Activated CD8-positive, alpha-beta memory T cell treated with anti-CD3 and anti-CD28 coated beads, Interleukin-2, amount 10 ng/mL, durations not matched to agents 7 days and 5 days (primary cell): ENCODE data around the gene POLL. TPM values are rescaled to one million over a fixed set of nuclear protein-coding genes. Genes with fewer than 3 reads are reported as not detected.
"Not testable (repeated sequence)": the region's sequence is repeated elsewhere in the genome, so short reads cannot be mapped to it uniquely, and the experiment has no call there.

Experiments used
- ATAC-seq: fragments of 150-1000 bp; cut with Tn5 transposase; one replicate; pipeline ENCODE4 v1.10.0; 2021; ENCODE audit warnings: moderate library complexity
- CTCF ChIA-PET: fragments of 350-600 bp; sonication (Branson Sonifier 250); formaldehyde crosslinking; loops from one replicate; lab custom pipeline; 2021; ENCODE audit warnings: antibody characterized with exemption; lab: Charles Lee
- DNase-seq: peaks from one replicate; pipeline ENCODE4 v3.0.0-alpha.2; 2020
- H3K27ac Mint-ChIP-seq: one replicate; pipeline ENCODE4 v1.8.0; 2021; ENCODE audit warnings: mild to moderate bottlenecking, mixed read lengths
- H3K27me3 Mint-ChIP-seq: one replicate; pipeline ENCODE4 v1.8.0; 2021; ENCODE audit warnings: mixed read lengths
- H3K36me3 Mint-ChIP-seq: one replicate; pipeline ENCODE4 v1.8.0; 2021; ENCODE audit warnings: mild to moderate bottlenecking, mixed read lengths
- H3K4me1 Mint-ChIP-seq: one replicate; pipeline ENCODE4 v1.8.0; 2021; ENCODE audit warnings: mixed read lengths
- H3K4me3 Mint-ChIP-seq: one replicate; pipeline ENCODE4 v1.8.0; 2021; ENCODE audit warnings: mild to moderate bottlenecking, moderate library complexity, mixed read lengths
- H3K9me3 Mint-ChIP-seq: one replicate; pipeline ENCODE4 v1.8.0; 2022; ENCODE audit warnings: low read depth, mixed read lengths
- total RNA-seq, 2 experiments: library from RNA; stranded (reverse); gene quantifications; one replicate each; pipeline ENCODE4 v1.2.3, GENCODE V29; 2021

Gene POLL
- total RNA-seq, 2 experiments from 2014 or later: 30.5 to 34.1 TPM

GRCh38 chr10:101601541-101601940 lies 13.5 kb upstream of the POLL start:
- Mint-ChIP-seq H3K4me3 (no peak overlapping the region), H3K4me1 (no peaks in the 10 kb centered on the region), H3K27me3 (no peaks in the 10 kb centered on the region), H3K9me3 (no peaks in the 10 kb centered on the region), H3K36me3 (peaks cover 2% of the 10 kb centered on the region), H3K27ac (no peak overlapping the region)
- CTCF ChIA-PET: interaction anchor here (0.5 to 13.8 kb wide), 7 partner anchors 11 to 239 kb away, joined by 3 to 198 read pairs (median 7); partner anchors contain the start of genes DPCD, NPM3 and POLL
- no peak for DNase-seq
- no peak for ATAC-seq

GRCh38 chr10:101597091-101597900 lies 9.2 kb upstream of the POLL start:
- Mint-ChIP-seq H3K4me1 (no peaks in the 10 kb centered on the region), H3K4me3 (no peak overlapping the region), H3K9me3 (no peaks in the 10 kb centered on the region), H3K36me3 (no peaks in the 10 kb centered on the region), H3K27ac (no peak overlapping the region), H3K27me3 (no peaks in the 10 kb centered on the region)
- CTCF ChIA-PET: interaction anchor here (1.4 to 13.8 kb wide), 4 partner anchors 14 to 184 kb away, joined by 3 to 198 read pairs (median 8); partner anchors contain the start of gene NPM3
- DNase-seq (no peak), ATAC-seq (no peak)

GRCh38 chr10:101595591-101596433 lies 7.8 kb upstream of the POLL start:
- Mint-ChIP-seq H3K4me1 (no peaks in the 10 kb centered on the region), H3K9me3 (no peaks in the 10 kb centered on the region), H3K4me3 (no peak overlapping the region), H3K36me3 (no peaks in the 10 kb centered on the region), H3K27ac (no peak overlapping the region), H3K27me3 (no peaks in the 10 kb centered on the region)
- CTCF ChIA-PET: interaction anchor here (1.0 to 2.4 kb wide), 3 partner anchors 12 to 185 kb away, joined by 3 to 11 read pairs (median 3); no protein-coding TSS in a partner anchor
- ATAC-seq: no peak
- DNase-seq: no peak

- not testable (repeated sequence) for H3K27ac Mint-ChIP-seq, H3K4me1 Mint-ChIP-seq, H3K9me3 Mint-ChIP-seq, ATAC-seq, H3K36me3 Mint-ChIP-seq, DNase-seq, H3K27me3 Mint-ChIP-seq, H3K4me3 Mint-ChIP-seq
- CTCF ChIA-PET: interaction anchor here (1.7 to 5.7 kb wide), 2 partner anchors 10 to 24 kb away, joined by 3 to 36 read pairs; no protein-coding TSS in a partner anchor
Observed at GRCh38 chr10:101593331-101593730, 5.3 kb upstream of the POLL start.

- DNase-seq: no peak
- no peak overlapping the region for H3K27ac Mint-ChIP-seq
Observed at GRCh38 chr10:101588879-101589278, 822 bp upstream of the POLL start.

GRCh38 chr10:101585841-101586240 lies 2.2 kb downstream of the POLL start:
- no peak for ATAC-seq
- peaks cover 18% of the 10 kb centered on the region for H3K4me1 Mint-ChIP-seq
- H3K4me3 Mint-ChIP-seq: no peak overlapping the region
- no peak overlapping the region for H3K27ac Mint-ChIP-seq
- H3K36me3 Mint-ChIP-seq: peaks cover 5% of the 10 kb centered on the region
- CTCF ChIA-PET: interaction anchor here (1.4 to 3.1 kb wide), 4 partner anchors 10 to 195 kb away, joined by 4 to 13 read pairs (median 7); no protein-coding TSS in a partner anchor
- no peaks in the 10 kb centered on the region for H3K27me3 Mint-ChIP-seq
- no peaks in the 10 kb centered on the region for H3K9me3 Mint-ChIP-seq
- no peak for DNase-seq

More at GRCh38 chr10:101588879-101589278, 822 bp upstream of the POLL start:
- no peak for ATAC-seq
- no peaks in the 10 kb centered on the region for H3K9me3 Mint-ChIP-seq
- peak overlapping the region; percentile 93 for H3K4me3 Mint-ChIP-seq
- H3K36me3 Mint-ChIP-seq: peaks cover 5% of the 10 kb centered on the region
- no peaks in the 10 kb centered on the region for H3K27me3 Mint-ChIP-seq
- CTCF ChIA-PET: interaction anchor here (3.0 to 5.7 kb wide), 2 partner anchors 15 to 193 kb away, joined by 27 to 36 read pairs; partner anchors contain the start of gene NPM3
- H3K4me1 Mint-ChIP-seq: peaks cover 18% of the 10 kb centered on the region

GRCh38 chr10:101580486-101581399 lies 7.3 kb downstream of the POLL start:
- Mint-ChIP-seq H3K27ac (no peak overlapping the region), H3K9me3 (no peaks in the 10 kb centered on the region), H3K4me1 (peaks cover 3% of the 10 kb centered on the region), H3K36me3 (peaks cover 2% of the 10 kb centered on the region), H3K4me3 (no peak overlapping the region), H3K27me3 (no peaks in the 10 kb centered on the region)
- CTCF ChIA-PET: interaction anchor here (3.3 kb wide), 1 partner anchor 10 kb away, joined by 19 read pairs; no protein-coding TSS in a partner anchor
- DNase-seq: no peak
- no peak for ATAC-seq

- H3K4me3 Mint-ChIP-seq: no peak overlapping the region
Observed at GRCh38 chr10:101579516-101579870, 8.6 kb downstream of the POLL start.

GRCh38 chr10:101578803-101579515 lies 9.1 kb downstream of the POLL start:
- H3K27me3 Mint-ChIP-seq: no peaks in the 10 kb centered on the region
- DNase-seq (no peak), ATAC-seq (no peak)
- H3K9me3 Mint-ChIP-seq: no peaks in the 10 kb centered on the region
- CTCF ChIA-PET: interaction anchor here (0.8 to 1.3 kb wide), 2 partner anchors 24 to 203 kb away, joined by 3 read pairs; no protein-coding TSS in a partner anchor
- no peaks in the 10 kb centered on the region for H3K36me3 Mint-ChIP-seq
- H3K4me1 Mint-ChIP-seq: peaks cover 3% of the 10 kb centered on the region
- no peak overlapping the region for H3K4me3 Mint-ChIP-seq
- no peak overlapping the region for H3K27ac Mint-ChIP-seq

More at GRCh38 chr10:101579516-101579870, 8.6 kb downstream of the POLL start:
- ATAC-seq (no peak), DNase-seq (no peak)
- Mint-ChIP-seq H3K27ac (no peak overlapping the region), H3K36me3 (peaks cover 2% of the 10 kb centered on the region), H3K27me3 (no peaks in the 10 kb centered on the region), H3K4me1 (peaks cover 3% of the 10 kb centered on the region), H3K9me3 (no peaks in the 10 kb centered on the region)
- CTCF ChIA-PET: interaction anchor here (3.3 kb wide), 1 partner anchor 9 kb away, joined by 19 read pairs; no protein-coding TSS in a partner anchor

- Mint-ChIP-seq H3K36me3 (no peaks in the 10 kb centered on the region), H3K27me3 (no peaks in the 10 kb centered on the region), H3K9me3 (no peaks in the 10 kb centered on the region), H3K4me1 (peaks cover 3% of the 10 kb centered on the region), H3K4me3 (no peak overlapping the region), H3K27ac (no peak overlapping the region)
- ATAC-seq (no peak), DNase-seq (no peak)
- CTCF ChIA-PET: interaction anchor here (0.8 to 1.3 kb wide), 2 partner anchors 24 to 203 kb away, joined by 3 read pairs; no protein-coding TSS in a partner anchor
Observed at GRCh38 chr10:101578192-101578591, 9.9 kb downstream of the POLL start.

GRCh38 chr10:101577121-101577871 lies 10.8 kb downstream of the POLL start:
- no peaks in the 10 kb centered on the region for H3K27me3 Mint-ChIP-seq
- CTCF ChIA-PET: interaction anchor here (1.6 to 2.3 kb wide), 2 partner anchors 8 to 364 kb away, joined by 5 to 6 read pairs; no protein-coding TSS in a partner anchor
- DNase-seq: no peak
- no peak for ATAC-seq
- H3K27ac Mint-ChIP-seq: no peak overlapping the region
- H3K4me3 Mint-ChIP-seq: no peak overlapping the region
- H3K4me1 Mint-ChIP-seq: peaks cover 3% of the 10 kb centered on the region
- H3K36me3 Mint-ChIP-seq: no peaks in the 10 kb centered on the region
- H3K9me3 Mint-ChIP-seq: no peaks in the 10 kb centered on the region
